Ectodermal cell (in vitro differentiated cells): ENCODE measurements around the gene TSHZ3.

Experiments
- H3K27ac ChIP-seq: 2 replicates; pipeline ENCODE4 v1.7.0; 2013; ENCODE audit warnings: mild to moderate bottlenecking, low read depth, low read length; ENCODE audit not compliant: insufficient read depth, poor library complexity, severe bottlenecking
- H3K27me3 ChIP-seq: 2 replicates; pipeline ENCODE4 v1.7.0; 2013; ENCODE audit warnings: mild to moderate bottlenecking, low read length; ENCODE audit not compliant: insufficient read depth, control insufficient read depth, poor library complexity, severe bottlenecking
- H3K36me3 ChIP-seq: one replicate; pipeline ENCODE4 v1.7.0; 2013; ENCODE audit warnings: low read length; ENCODE audit not compliant: control insufficient read depth, insufficient read depth
- H3K4me1 ChIP-seq: one replicate; pipeline ENCODE4 v1.7.0; 2013; ENCODE audit warnings: low read length; ENCODE audit not compliant: control insufficient read depth, insufficient read depth
- H3K4me3 ChIP-seq: 2 replicates; pipeline ENCODE4 v1.7.0; 2013; ENCODE audit warnings: low read depth, low read length, control low read depth; ENCODE audit not compliant: insufficient read depth
- H3K9me3 ChIP-seq: 2 replicates; pipeline ENCODE4 v1.7.0; 2013; ENCODE audit warnings: mild to moderate bottlenecking, low read length, moderate library complexity; ENCODE audit not compliant: control insufficient read depth
- WGBS, 2 experiments: methylation state at CpG; one replicate each; pipeline ENCODE4 v1.1.7; 2013; ENCODE audit warnings: missing lambda C conversion rate in 2 of 2; 5-methylcytosine and 5-hydroxymethylcytosine counted together

TSHZ3 gene

GRCh38 chr19:31355665-31356289, 6.5 kb upstream of the TSHZ3 start:
- H3K36me3 ChIP-seq: no peaks in the 10 kb centered on the region
- no peaks in the 10 kb centered on the region for H3K9me3 ChIP-seq
- H3K27me3 ChIP-seq: peaks cover 83% of the 10 kb centered on the region
- no peak overlapping the region for H3K4me3 ChIP-seq
- 0 to 1% methylated on average over 22 of the region's 22 CpGs for WGBS, 2 experiments
- peaks cover 25% of the 10 kb centered on the region for H3K4me1 ChIP-seq
- no peak overlapping the region for H3K27ac ChIP-seq

DNA sequence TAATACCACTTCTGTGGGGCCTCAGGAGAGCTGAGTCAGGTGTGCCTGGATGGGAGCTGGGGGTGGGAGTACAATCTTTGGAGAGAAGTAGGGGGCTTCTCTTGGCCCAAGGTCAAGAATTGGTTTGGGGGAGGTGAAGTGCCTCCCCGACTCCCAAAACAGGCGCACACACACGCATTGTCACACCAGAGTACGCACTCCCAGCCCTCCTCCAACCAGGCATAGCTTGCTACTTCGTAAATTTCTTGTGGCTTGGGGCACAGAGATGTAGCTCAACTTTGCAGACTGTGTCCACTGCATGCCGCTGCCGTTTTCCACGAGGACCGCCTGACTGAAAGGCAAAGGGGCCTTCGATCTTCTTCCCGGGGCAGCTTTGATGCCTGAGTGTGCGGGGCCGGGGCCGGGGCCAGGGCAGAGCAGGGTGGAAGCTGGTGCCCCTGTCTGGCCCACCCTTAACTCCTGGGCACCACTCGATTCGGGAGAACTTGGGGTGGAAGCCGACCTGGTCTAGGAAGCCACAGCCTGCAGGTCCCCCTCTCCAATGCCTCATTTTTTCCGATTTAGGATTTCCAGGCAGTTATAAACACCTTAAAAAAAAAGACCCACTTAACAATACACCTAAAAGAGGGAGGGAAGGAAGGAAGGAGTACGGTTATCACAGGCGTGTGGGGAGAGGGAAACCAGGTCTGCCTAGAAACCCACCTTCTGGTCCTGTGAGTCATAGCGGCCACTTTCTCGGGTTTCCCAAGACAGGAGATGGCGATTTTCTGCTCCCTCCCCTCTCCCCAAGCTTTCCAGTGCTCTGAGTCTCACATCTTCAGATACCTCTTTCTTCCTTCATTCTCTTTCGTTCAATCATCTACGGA, 5.8 kb upstream of the TSHZ3 start:
- H3K36me3 ChIP-seq: no peaks in the 10 kb centered on the region
- no peaks in the 10 kb centered on the region for H3K9me3 ChIP-seq
- H3K27me3 ChIP-seq: peaks cover 78% of the 10 kb centered on the region
- no peak overlapping the region for H3K27ac ChIP-seq
- H3K4me3 ChIP-seq: no peak overlapping the region
- WGBS, 2 experiments: 1% methylated on average over 23 to 25 of the region's 25 CpGs
- peaks cover 25% of the 10 kb centered on the region for H3K4me1 ChIP-seq

DNA sequence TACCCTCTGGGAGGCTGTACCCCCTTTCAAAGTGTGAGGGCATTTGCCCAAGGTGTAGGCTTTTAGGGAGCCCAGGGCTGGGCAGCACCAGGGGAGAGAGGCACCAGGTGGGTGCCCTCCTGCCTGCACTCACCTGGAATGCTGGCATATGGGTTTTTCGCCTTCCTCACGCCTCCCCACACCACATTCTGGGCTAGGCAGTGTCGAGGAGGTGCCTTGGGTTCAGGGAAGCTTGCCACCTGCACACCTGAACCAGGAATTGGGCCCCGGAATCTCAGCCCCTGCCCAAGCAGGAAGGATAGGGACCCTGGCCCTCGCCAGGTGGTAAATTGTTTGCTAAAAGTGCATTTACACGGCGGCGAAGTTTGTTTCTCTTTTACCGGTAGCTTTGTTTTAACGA, 5.1 kb upstream of the TSHZ3 start:
- Histone ChIP-seq H3K4me1 (peaks cover 25% of the 10 kb centered on the region), H3K4me3 (no peak overlapping the region), H3K9me3 (no peaks in the 10 kb centered on the region), H3K36me3 (no peaks in the 10 kb centered on the region), H3K27me3 (peaks cover 79% of the 10 kb centered on the region), H3K27ac (no peak overlapping the region)
- 4 to 5% methylated on average over 10 of the region's 10 CpGs for WGBS, 2 experiments

DNA sequence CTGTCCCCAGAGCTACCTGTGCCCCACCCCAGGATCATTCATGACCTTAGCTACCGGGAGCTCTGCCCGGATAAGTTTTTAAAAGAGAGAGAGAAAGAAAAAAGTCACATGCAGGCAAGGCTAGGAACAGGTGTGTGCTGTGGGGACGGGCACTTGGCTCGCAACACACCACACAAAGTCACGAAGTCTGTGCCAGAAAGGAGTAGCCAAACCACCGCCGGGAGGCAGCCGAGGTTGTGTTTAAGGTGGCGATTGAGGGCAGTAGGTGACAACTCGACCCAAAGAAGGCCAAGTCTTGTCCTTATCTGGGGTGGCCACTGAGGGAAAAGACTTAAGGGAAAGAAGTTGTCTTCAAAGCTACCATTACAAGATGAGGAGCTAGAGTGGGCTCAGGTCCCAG, 4.6 kb upstream of the TSHZ3 start:
- H3K4me3 ChIP-seq: no peak overlapping the region
- 0 to 3% methylated on average over 10 of the region's 10 CpGs for WGBS, 2 experiments
- peaks cover 84% of the 10 kb centered on the region for H3K27me3 ChIP-seq
- peaks cover 25% of the 10 kb centered on the region for H3K4me1 ChIP-seq
- no peak overlapping the region for H3K27ac ChIP-seq
- no peaks in the 10 kb centered on the region for H3K36me3 ChIP-seq
- no peaks in the 10 kb centered on the region for H3K9me3 ChIP-seq

GRCh38 chr19:31352782-31353651, 3.8 kb upstream of the TSHZ3 start:
- Histone ChIP-seq H3K36me3 (no peaks in the 10 kb centered on the region), H3K4me1 (peaks cover 32% of the 10 kb centered on the region), H3K27me3 (peaks cover 86% of the 10 kb centered on the region), H3K4me3 (no peak overlapping the region), H3K9me3 (no peaks in the 10 kb centered on the region), H3K27ac (no peak overlapping the region)
- 2% methylated on average over 43 of the region's 43 CpGs for WGBS, 2 experiments

- Histone ChIP-seq H3K4me1 (peaks cover 38% of the 10 kb centered on the region), H3K4me3 (no peak overlapping the region), H3K27ac (no peak overlapping the region), H3K36me3 (no peaks in the 10 kb centered on the region), H3K9me3 (no peaks in the 10 kb centered on the region), H3K27me3 (peaks cover 86% of the 10 kb centered on the region)
- WGBS, 2 experiments: 3 to 4% methylated on average over 14 of the region's 14 CpGs
Observed at GRCh38 chr19:31352296-31352781, 3.1 kb upstream of the TSHZ3 start.

GRCh38 chr19:31351855-31352195, 2.6 kb upstream of the TSHZ3 start:
- Histone ChIP-seq H3K27me3 (peaks cover 86% of the 10 kb centered on the region), H3K4me1 (peaks cover 40% of the 10 kb centered on the region), H3K4me3 (peak overlapping the region; percentile 60), H3K36me3 (no peaks in the 10 kb centered on the region), H3K9me3 (no peaks in the 10 kb centered on the region), H3K27ac (no peak overlapping the region)
- 0 to 1% methylated on average over 29 of the region's 29 CpGs for WGBS, 2 experiments

- 0% methylated on average over 72 of the region's 72 CpGs for WGBS, 2 experiments
- no peaks in the 10 kb centered on the region for H3K9me3 ChIP-seq
- H3K36me3 ChIP-seq: no peaks in the 10 kb centered on the region
- H3K4me3 ChIP-seq: peak overlapping the region; percentile 60
- H3K27me3 ChIP-seq: peaks cover 86% of the 10 kb centered on the region
- H3K27ac ChIP-seq: no peak overlapping the region
- peaks cover 36% of the 10 kb centered on the region for H3K4me1 ChIP-seq
Observed at GRCh38 chr19:31351056-31351854, 2.0 kb upstream of the TSHZ3 start.

DNA sequence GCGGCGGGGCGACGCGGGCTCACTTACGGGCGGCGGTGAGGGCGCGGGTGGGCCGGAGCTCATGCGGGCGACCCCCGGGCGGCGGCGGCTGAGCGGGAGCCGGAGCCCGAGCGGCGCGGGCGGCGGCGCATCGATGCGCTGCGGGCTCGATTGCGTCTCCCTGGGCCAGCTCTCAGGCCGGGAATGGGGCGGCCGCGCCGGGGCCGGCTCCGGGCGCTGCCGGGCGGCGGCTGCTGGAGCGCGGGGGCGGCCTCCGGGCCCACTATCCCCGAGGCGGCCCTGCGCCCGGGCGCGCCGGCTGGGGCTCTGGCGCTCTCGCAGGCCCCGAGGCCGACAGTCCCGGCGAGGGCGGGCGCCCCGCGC, 1.4 kb upstream of the TSHZ3 start:
- H3K27ac ChIP-seq: no peak overlapping the region

More for the DNA sequence above, 1.4 kb upstream of the TSHZ3 start:
- H3K27me3 ChIP-seq: peaks cover 86% of the 10 kb centered on the region
- no peaks in the 10 kb centered on the region for H3K36me3 ChIP-seq
- H3K9me3 ChIP-seq: no peaks in the 10 kb centered on the region
- peaks cover 35% of the 10 kb centered on the region for H3K4me1 ChIP-seq
- 0% methylated on average over 63 of the region's 63 CpGs for WGBS, 2 experiments
- peak overlapping the region; percentile 60 for H3K4me3 ChIP-seq
